HepG2 (cell line): ENCODE results near the gene PCSK6. TPM values are rescaled to one million over a fixed set of nuclear protein-coding genes. Genes with fewer than 3 reads are reported as not detected.

Experiments
- HDAC1 ChIP-seq: sonication (generic); formaldehyde crosslinking; IDR thresholded peaks from 2 replicates; pipeline ENCODE4 v1.5.1; 2020; ENCODE audit warnings: mild to moderate bottlenecking, missing genetic modification reagents
- IRF2 ChIP-seq: IDR thresholded peaks from 2 replicates; pipeline ENCODE4 v1.6.1; 2018; ENCODE audit warnings: missing genetic modification reagents, missing compliant biosample characterization
- MED8 ChIP-seq: sonication (generic); formaldehyde crosslinking; IDR thresholded peaks from 2 replicates; pipeline ENCODE4 v1.8.1; 2023; ENCODE audit warnings: mild to moderate bottlenecking, missing genetic modification reagents; ENCODE audit not compliant: insufficient replicate concordance
- NCOA1 ChIP-seq: sonication (generic); formaldehyde crosslinking; IDR thresholded peaks from 2 replicates; pipeline ENCODE4 v1.9.0; 2021; ENCODE audit warnings: missing genetic modification reagents
- NRL ChIP-seq: sonication (generic); formaldehyde crosslinking; IDR thresholded peaks from 2 replicates; pipeline ENCODE4 v1.5.0; 2020; ENCODE audit warnings: missing genetic modification reagents, mild to moderate bottlenecking, moderate library complexity, borderline replicate concordance
- SAP130 ChIP-seq: IDR thresholded peaks from 2 replicates; pipeline ENCODE4 v1.6.1; 2016; ENCODE audit warnings: low read depth
- TFAP4 ChIP-seq: sonication (generic); IDR thresholded peaks from 2 replicates; pipeline ENCODE4 v1.6.1; 2016; ENCODE audit warnings: low read depth, borderline replicate concordance
- ZBTB21 ChIP-seq: sonication (generic); formaldehyde crosslinking; IDR thresholded peaks from 2 replicates; pipeline ENCODE4 v1.4.0; 2020; ENCODE audit warnings: missing genetic modification reagents
- ZBTB49 ChIP-seq: sonication (generic); formaldehyde crosslinking; IDR thresholded peaks from 2 replicates; pipeline ENCODE4 v1.4.0; 2020; ENCODE audit warnings: missing genetic modification reagents, borderline replicate concordance
- ZNF142 ChIP-seq: sonication (generic); formaldehyde crosslinking; IDR thresholded peaks from 2 replicates; pipeline ENCODE4 v1.4.0; 2020; ENCODE audit warnings: missing genetic modification reagents
- ZNF263 ChIP-seq: sonication (generic); formaldehyde crosslinking; IDR thresholded peaks from 2 replicates; pipeline ENCODE4 v1.4.0; 2020; ENCODE audit warnings: missing genetic modification reagents
- ZNF629 ChIP-seq: sonication (generic); formaldehyde crosslinking; conservative IDR thresholded peaks from 2 replicates; pipeline ENCODE4 v1.5.0; 2020; ENCODE audit warnings: missing genetic modification reagents
- polyA plus RNA-seq, 8 experiments: library from polyadenylated mRNA; depleted of rRNA in 3 of 8; stranded (reverse) in 7 of 8; unstranded in 1 of 8; fragments of >200 nt; fragmentation: Illumina TruSeq in 4 of 8; extraction: Trizol in 4 of 8; gene quantifications; 2 replicates each; pipeline versions ENCODE4 v1.2.1 to v1.2.3, GENCODE V29; 2011 to 2016; ENCODE audit warnings: low read depth in 4 of 8, missing spikeins in 1 of 8, mixed read lengths in 1 of 8; ENCODE audit not compliant: insufficient read depth in 1 of 8
- total RNA-seq, 5 experiments: library from RNA; depleted of rRNA; stranded (reverse); fragments of >200 nt; fragmentation: Illumina TruSeq; extraction: Trizol; gene quantifications; 2 replicates each; pipeline ENCODE4 v1.2.3, GENCODE V29; 2016; ENCODE audit warnings: low read depth in 1 of 5
- TF ChIP-seq, protein P1 (sequence below): IDR thresholded peaks from 2 replicates; pipeline ENCODE4 v1.6.1; 2016; ENCODE audit warnings: low read depth
- TF ChIP-seq, protein P2 (sequence below): IDR thresholded peaks from 2 replicates; pipeline ENCODE4 v1.6.1; 2018; ENCODE audit warnings: missing genetic modification reagents, mild to moderate bottlenecking, missing compliant biosample characterization
- TF ChIP-seq, protein P3 (sequence below): sonication (generic); formaldehyde crosslinking; conservative IDR thresholded peaks from 2 replicates; pipeline ENCODE4 v1.8.1; 2023; ENCODE audit warnings: missing genetic modification reagents

Gene PCSK6
- total and polyA plus RNA-seq, 2 of the 13 experiments (the other 11 are each of a cell fraction or from before 2014, with no cell fraction given) = 56.5 to 155 TPM

DNA sequence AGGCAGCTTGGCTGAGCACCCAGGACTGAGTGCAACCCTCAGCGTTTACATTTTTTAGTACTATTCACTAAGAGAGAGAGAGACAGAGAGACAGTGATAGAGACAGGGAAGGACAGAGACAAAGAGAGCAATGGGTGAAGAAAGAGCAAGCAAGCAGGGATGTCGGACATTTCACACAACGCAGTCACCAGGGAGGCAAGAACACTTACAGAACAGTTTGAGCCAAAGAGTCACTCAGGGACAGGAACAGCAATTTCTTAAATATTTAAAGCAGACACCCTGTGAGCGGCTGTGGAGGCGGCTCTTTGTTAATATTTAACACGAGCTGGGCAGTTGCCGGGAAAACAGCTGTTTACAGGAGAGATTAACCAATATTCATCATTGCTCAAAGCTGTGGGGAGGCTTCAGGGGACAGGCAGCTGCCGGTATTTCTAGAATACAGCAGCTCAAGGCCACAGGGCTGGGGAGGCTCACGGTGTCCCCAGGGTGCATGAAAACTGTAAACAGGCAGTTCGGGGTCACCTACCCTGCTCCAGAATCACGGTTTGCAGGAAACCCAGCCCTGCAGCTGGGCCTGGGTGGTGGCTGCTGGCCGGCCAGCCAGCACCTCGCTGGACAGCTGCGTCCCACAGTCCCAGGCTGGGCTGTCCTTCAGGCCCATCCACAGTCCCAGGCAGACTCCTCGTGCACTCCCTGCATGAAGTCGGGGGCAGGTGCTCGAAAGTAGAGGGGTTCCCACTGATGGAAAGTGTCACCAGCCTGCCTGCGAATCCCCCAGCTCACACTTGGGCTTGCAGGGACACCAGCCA, 38.8 kb upstream of the PCSK6 start (continued):
- peak; percentile 96 for TF ChIP-seq TFAP4
- TF ChIP-seq SAP130 (CRISPR knock-in tag) = peak; percentile 90
- TF ChIP-seq HDAC1 (CRISPR knock-in tag) = peak; percentile 93
- no peak for TF ChIP-seq NCOA1 (CRISPR knock-in tag)
- no peak for TF ChIP-seq ZBTB21 (CRISPR knock-in tag)
- TF ChIP-seq ZNF142 (CRISPR knock-in tag) = no peak
- peak; percentile 61 for TF ChIP-seq MED8 (CRISPR knock-in tag)
- 0 out of 2 replicates have a peak, but pooled peaks have one; percentile 54 for TF ChIP-seq NRL (CRISPR knock-in tag)
- TF ChIP-seq IRF2 (CRISPR knock-in tag) = peak; percentile 55; the same call in 1 of the 2 replicates
- TF ChIP-seq, protein P1, sequence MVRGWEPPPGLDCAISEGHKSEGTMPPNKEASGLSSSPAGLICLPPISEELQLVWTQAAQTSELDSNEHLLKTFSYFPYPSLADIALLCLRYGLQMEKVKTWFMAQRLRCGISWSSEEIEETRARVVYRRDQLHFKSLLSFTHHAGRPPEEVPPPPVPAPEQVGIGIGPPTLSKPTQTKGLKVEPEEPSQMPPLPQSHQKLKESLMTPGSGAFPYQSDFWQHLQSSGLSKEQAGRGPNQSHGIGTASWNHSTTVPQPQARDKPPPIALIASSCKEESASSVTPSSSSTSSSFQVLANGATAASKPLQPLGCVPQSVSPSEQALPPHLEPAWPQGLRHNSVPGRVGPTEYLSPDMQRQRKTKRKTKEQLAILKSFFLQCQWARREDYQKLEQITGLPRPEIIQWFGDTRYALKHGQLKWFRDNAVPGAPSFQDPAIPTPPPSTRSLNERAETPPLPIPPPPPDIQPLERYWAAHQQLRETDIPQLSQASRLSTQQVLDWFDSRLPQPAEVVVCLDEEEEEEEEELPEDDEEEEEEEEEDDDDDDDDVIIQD (CRISPR knock-in tag) = peak; percentile 25; the same call in 1 of the 2 replicates
- TF ChIP-seq ZBTB49 = 0 out of 2 replicates have a peak, but pooled peaks have one; percentile 21
- peak; percentile 48; the same call in 1 of the 2 replicates for TF ChIP-seq ZNF263
- TF ChIP-seq ZNF629 = no peak
- TF ChIP-seq, protein P2, sequence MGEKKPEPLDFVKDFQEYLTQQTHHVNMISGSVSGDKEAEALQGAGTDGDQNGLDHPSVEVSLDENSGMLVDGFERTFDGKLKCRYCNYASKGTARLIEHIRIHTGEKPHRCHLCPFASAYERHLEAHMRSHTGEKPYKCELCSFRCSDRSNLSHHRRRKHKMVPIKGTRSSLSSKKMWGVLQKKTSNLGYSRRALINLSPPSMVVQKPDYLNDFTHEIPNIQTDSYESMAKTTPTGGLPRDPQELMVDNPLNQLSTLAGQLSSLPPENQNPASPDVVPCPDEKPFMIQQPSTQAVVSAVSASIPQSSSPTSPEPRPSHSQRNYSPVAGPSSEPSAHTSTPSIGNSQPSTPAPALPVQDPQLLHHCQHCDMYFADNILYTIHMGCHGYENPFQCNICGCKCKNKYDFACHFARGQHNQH (CRISPR knock-in tag) = peak; percentile 100
- TF ChIP-seq, protein P3, sequence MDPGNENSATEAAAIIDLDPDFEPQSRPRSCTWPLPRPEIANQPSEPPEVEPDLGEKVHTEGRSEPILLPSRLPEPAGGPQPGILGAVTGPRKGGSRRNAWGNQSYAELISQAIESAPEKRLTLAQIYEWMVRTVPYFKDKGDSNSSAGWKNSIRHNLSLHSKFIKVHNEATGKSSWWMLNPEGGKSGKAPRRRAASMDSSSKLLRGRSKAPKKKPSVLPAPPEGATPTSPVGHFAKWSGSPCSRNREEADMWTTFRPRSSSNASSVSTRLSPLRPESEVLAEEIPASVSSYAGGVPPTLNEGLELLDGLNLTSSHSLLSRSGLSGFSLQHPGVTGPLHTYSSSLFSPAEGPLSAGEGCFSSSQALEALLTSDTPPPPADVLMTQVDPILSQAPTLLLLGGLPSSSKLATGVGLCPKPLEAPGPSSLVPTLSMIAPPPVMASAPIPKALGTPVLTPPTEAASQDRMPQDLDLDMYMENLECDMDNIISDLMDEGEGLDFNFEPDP = no peak
